ENCODE results near the gene GPC6. TPM values are rescaled to one million over a fixed set of nuclear protein-coding genes. Genes with fewer than 3 reads are reported as not detected.

GPC6 gene
- total and polyA plus RNA-seq, 5 donors from 2014 or later = not detected

DNA sequence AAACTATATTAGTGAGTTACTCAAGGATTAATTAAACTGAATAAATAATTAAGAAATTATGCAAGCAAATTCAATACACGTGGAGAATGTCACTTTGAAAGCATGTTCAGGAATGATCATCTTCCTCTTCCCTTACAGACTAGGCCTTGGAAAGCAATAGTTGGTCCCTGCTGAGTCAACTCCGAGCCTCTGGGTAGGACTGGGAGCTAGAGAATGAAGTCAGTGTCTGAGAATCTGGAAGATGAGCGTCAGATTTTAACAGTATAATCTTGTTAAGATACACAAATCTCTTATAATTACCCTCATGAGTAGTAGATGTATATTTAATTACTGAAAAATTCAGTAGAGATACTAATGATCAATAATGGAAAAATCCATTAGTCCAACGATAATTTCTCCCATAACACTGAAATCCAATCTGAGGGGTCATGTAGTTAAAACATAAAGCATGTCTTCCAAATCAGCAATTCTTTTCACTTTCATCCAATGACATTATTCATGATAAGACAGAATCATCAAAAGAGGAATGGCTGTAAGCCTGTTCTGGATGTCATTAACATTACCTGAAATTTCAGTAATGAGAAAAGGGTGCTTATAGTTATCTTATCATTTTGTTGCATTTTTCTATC, 829.9 kb downstream of the GPC6 start:
- Histone ChIP-seq H3K27me3 (ENCODE audit: control insufficient read depth, insufficient read depth, low read length) (no peaks in the 10 kb centered on the region), H3K36me3 (ENCODE audit: control insufficient read depth, insufficient read depth, low read length) (no peaks in the 10 kb centered on the region), H3K27ac (ENCODE audit: insufficient read depth, low read length, poor library complexity, severe bottlenecking) (no peak overlapping the region), H3K4me1 (ENCODE audit: control insufficient read depth, insufficient read depth, low read length, poor library complexity, severe bottlenecking) (no peaks in the 10 kb centered on the region), H3K4me3 (ENCODE audit: low read depth, low read length) (no peak overlapping the region), H3K9me3 (ENCODE audit: control insufficient read depth in 2 of 2, low read length in 2 of 2) (no peaks in the 10 kb centered on the region)
- no peak overlapping the region for H3K27ac Mint-ChIP-seq
- DNase-seq = no peak
- H3K4me3 Mint-ChIP-seq = no peak overlapping the region
- H3K27me3 Mint-ChIP-seq = no peaks in the 10 kb centered on the region
- no peaks in the 10 kb centered on the region for H3K4me1 Mint-ChIP-seq
- no peaks in the 10 kb centered on the region for H3K36me3 Mint-ChIP-seq
- no peaks in the 10 kb centered on the region for H3K9me3 Mint-ChIP-seq
- ATAC-seq (ENCODE audit: low read depth in 2 of 2) = no peak

DNA sequence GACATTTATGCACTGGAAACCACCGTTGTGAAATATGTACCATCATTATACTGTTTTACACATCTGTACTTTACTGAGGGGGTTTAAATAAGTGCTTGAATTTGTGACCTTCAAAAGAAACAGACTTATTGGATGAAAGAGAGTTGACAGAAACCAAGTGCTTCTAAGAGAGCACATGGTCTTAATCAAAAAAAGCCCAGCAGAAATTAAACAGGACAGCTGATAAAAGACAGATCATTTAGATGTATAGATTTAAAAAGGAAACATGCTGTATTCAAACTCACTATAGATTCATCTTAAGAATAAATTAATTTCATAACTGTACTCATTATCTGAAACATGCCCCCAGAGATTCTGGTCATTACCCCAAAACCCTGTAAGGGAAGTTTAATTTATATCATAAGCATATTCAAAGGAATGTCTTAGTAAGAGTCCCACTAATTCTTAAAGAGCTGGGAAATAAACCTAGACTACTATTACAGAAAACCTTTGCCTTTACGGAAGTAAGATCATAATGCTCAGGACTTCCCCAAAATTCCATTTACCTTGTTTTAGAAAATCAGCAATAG, 831.1 kb downstream of the GPC6 start:
- Histone ChIP-seq H3K36me3 (ENCODE audit: control insufficient read depth, insufficient read depth, low read length) (no peaks in the 10 kb centered on the region), H3K27ac (ENCODE audit: insufficient read depth, low read length, poor library complexity, severe bottlenecking) (no peak overlapping the region), H3K27me3 (ENCODE audit: control insufficient read depth, insufficient read depth, low read length) (no peaks in the 10 kb centered on the region), H3K9me3 (ENCODE audit: control insufficient read depth in 2 of 2, low read length in 2 of 2) (no peaks in the 10 kb centered on the region), H3K4me3 (ENCODE audit: low read depth, low read length) (no peak overlapping the region), H3K4me1 (ENCODE audit: control insufficient read depth, insufficient read depth, low read length, poor library complexity, severe bottlenecking) (no peaks in the 10 kb centered on the region)
- Mint-ChIP-seq H3K27ac (no peak overlapping the region), H3K9me3 (no peaks in the 10 kb centered on the region), H3K27me3 (no peaks in the 10 kb centered on the region), H3K4me3 (no peak overlapping the region), H3K36me3 (no peaks in the 10 kb centered on the region), H3K4me1 (no peaks in the 10 kb centered on the region)
- ATAC-seq (ENCODE audit: low read depth in 2 of 2) (no peak), DNase-seq (no peak)

DNA sequence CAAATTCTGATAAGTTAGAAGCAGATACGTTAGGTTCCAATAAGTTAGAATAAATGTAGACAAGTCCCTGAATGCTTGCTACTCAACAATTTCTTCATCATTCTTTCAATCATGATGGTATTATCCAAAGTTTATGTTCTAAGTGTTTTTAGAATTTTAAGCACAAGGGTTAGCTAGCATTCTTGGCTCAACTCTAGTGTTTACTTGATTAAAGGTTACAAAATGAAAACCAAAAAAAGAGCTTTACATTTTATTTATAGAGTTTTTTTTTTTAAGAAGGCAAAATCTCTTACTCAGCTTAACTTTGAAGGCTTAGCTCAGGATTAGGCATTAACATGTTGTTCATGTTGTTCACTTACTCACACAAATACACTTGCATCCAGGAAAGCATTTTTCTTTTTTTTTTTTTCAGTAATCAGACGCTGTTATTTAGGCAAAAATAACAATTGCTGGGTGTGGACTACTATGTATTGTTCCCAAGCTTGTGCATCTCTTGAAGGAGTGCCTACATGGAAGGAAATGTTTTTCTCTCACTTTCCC, 832.3 kb downstream of the GPC6 start:
- Histone ChIP-seq H3K4me3 (ENCODE audit: low read depth, low read length) (no peak overlapping the region), H3K9me3 (ENCODE audit: control insufficient read depth in 2 of 2, low read length in 2 of 2) (no peaks in the 10 kb centered on the region), H3K4me1 (ENCODE audit: control insufficient read depth, insufficient read depth, low read length, poor library complexity, severe bottlenecking) (no peaks in the 10 kb centered on the region), H3K27ac (ENCODE audit: insufficient read depth, low read length, poor library complexity, severe bottlenecking) (no peak overlapping the region), H3K36me3 (ENCODE audit: control insufficient read depth, insufficient read depth, low read length) (no peaks in the 10 kb centered on the region), H3K27me3 (ENCODE audit: control insufficient read depth, insufficient read depth, low read length) (no peaks in the 10 kb centered on the region)
- no peak for ATAC-seq (ENCODE audit: low read depth in 2 of 2)
- Mint-ChIP-seq H3K9me3 (no peaks in the 10 kb centered on the region), H3K4me3 (no peak overlapping the region), H3K4me1 (no peaks in the 10 kb centered on the region), H3K36me3 (no peaks in the 10 kb centered on the region), H3K27me3 (no peaks in the 10 kb centered on the region), H3K27ac (no peak overlapping the region)
- DNase-seq = no peak

DNA sequence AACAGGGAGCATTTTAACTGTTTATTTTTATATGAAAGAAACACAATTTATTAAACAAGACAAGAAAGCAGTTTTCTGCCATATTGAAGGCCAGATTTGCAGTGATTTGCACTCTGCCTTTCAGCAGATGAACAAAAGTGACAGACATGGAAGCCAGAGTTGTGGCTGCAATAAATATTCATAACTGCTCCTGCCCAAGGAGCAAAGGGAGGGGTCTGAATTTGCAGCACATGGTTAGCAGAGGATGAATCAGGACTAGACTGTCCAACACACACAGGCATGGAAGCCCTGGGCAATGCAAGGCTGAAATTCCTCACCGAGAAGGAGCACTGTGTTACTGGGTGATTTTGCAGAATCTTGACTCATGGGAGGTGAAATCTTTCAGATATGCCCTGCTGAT, 834.7 kb downstream of the GPC6 start:
- H3K4me3 Mint-ChIP-seq = no peak overlapping the region
- no peak overlapping the region for H3K27ac Mint-ChIP-seq
- no peaks in the 10 kb centered on the region for H3K4me1 Mint-ChIP-seq
- no peaks in the 10 kb centered on the region for H3K27me3 Mint-ChIP-seq
- Histone ChIP-seq H3K36me3 (ENCODE audit: control insufficient read depth, insufficient read depth, low read length) (no peaks in the 10 kb centered on the region), H3K9me3 (ENCODE audit: control insufficient read depth in 2 of 2, low read length in 2 of 2) (no peaks in the 10 kb centered on the region), H3K4me3 (ENCODE audit: low read depth, low read length) (no peak overlapping the region), H3K4me1 (ENCODE audit: control insufficient read depth, insufficient read depth, low read length, poor library complexity, severe bottlenecking) (no peaks in the 10 kb centered on the region), H3K27ac (ENCODE audit: insufficient read depth, low read length, poor library complexity, severe bottlenecking) (no peak overlapping the region), H3K27me3 (ENCODE audit: control insufficient read depth, insufficient read depth, low read length) (no peaks in the 10 kb centered on the region)
- no peaks in the 10 kb centered on the region for H3K36me3 Mint-ChIP-seq
- no peaks in the 10 kb centered on the region for H3K9me3 Mint-ChIP-seq
- no peak for ATAC-seq (ENCODE audit: low read depth in 2 of 2)
- DNase-seq = no peak

DNA sequence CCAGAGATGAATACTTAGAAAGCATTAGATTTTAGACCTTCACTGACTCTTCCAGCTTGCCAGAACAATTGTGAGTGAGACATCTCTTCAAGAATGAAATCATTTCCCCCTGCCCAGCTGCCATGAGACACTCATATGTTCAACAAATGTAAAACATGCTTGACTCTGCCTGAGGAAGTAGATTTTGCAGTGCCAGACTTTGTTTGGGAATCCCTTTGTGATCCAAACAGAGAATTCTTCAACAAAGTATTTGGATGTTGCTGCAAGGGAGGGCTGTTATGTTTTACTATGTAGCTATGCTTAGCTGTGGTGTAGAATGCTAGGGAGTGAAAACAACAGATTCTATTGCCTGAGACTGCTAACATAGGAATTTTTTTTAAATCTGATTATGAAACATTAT, 836.5 kb downstream of the GPC6 start:
- no peak overlapping the region for H3K27ac Mint-ChIP-seq

DNA sequence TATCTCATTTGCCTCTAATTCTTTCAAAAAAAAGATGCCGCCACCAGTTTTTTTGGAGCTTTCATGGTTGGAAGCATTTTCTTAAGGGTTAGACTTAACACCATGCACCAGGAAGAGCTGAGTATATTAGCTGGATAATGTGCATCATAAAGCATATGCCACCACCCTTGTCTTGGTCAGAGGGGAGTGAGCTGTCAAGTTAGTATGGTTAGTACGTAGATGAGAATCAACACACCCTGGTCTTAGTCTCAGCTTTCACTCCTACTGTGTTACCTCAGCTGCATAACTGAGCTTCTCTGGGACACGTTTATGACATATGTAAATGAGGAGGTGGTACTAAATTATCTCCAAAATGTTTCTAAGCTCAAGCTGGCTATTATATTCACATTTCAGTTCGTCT, 837.2 kb downstream of the GPC6 start:
- Mint-ChIP-seq H3K9me3 (no peaks in the 10 kb centered on the region), H3K4me3 (no peak overlapping the region), H3K36me3 (no peaks in the 10 kb centered on the region), H3K4me1 (no peaks in the 10 kb centered on the region), H3K27me3 (no peaks in the 10 kb centered on the region), H3K27ac (no peak overlapping the region)
- H3K36me3 ChIP-seq (ENCODE audit: control insufficient read depth, insufficient read depth, low read length) = no peaks in the 10 kb centered on the region
- no peak for ATAC-seq (ENCODE audit: low read depth in 2 of 2)
- H3K27ac ChIP-seq (ENCODE audit: insufficient read depth, low read length, poor library complexity, severe bottlenecking) = no peak overlapping the region
- H3K27me3 ChIP-seq (ENCODE audit: control insufficient read depth, insufficient read depth, low read length) = no peaks in the 10 kb centered on the region
- H3K4me1 ChIP-seq (ENCODE audit: control insufficient read depth, insufficient read depth, low read length, poor library complexity, severe bottlenecking) = no peaks in the 10 kb centered on the region
- no peak for DNase-seq
- no peaks in the 10 kb centered on the region for H3K9me3 ChIP-seq (ENCODE audit: control insufficient read depth in 2 of 2, low read length in 2 of 2)
- no peak overlapping the region for H3K4me3 ChIP-seq (ENCODE audit: low read depth, low read length)

More for the DNA sequence above, 836.5 kb downstream of the GPC6 start:
- no peaks in the 10 kb centered on the region for H3K27me3 ChIP-seq (ENCODE audit: control insufficient read depth, insufficient read depth, low read length)
- ATAC-seq (ENCODE audit: low read depth in 2 of 2) (no peak), DNase-seq (no peak)
- H3K27me3 Mint-ChIP-seq = no peaks in the 10 kb centered on the region
- no peaks in the 10 kb centered on the region for H3K9me3 Mint-ChIP-seq
- no peaks in the 10 kb centered on the region for H3K36me3 Mint-ChIP-seq
- no peaks in the 10 kb centered on the region for H3K4me1 Mint-ChIP-seq
- H3K4me1 ChIP-seq (ENCODE audit: control insufficient read depth, insufficient read depth, low read length, poor library complexity, severe bottlenecking) = no peaks in the 10 kb centered on the region
- no peak overlapping the region for H3K4me3 Mint-ChIP-seq
- H3K36me3 ChIP-seq (ENCODE audit: control insufficient read depth, insufficient read depth, low read length) = no peaks in the 10 kb centered on the region
- no peak overlapping the region for H3K27ac ChIP-seq (ENCODE audit: insufficient read depth, low read length, poor library complexity, severe bottlenecking)
- no peaks in the 10 kb centered on the region for H3K9me3 ChIP-seq (ENCODE audit: control insufficient read depth in 2 of 2, low read length in 2 of 2)
- H3K4me3 ChIP-seq (ENCODE audit: low read depth, low read length) = no peak overlapping the region

DNA sequence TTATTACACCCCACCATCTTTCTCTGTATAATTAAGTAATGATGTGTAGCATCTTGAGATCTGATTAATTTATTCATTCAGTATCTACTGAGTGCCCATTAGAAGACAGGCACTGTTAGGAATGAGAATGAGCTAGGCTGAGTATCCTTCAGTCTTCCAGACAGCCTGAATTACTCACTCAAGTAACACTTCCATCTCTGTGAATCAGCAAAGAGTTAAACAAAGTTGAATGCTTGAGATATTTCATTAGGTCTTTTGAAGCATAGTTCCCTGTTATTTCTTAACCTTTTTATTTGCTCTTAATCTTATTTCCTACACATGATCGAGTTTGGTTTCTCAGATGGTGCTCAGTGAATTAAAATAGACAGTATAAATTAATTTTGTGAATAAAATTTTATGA, 839.1 kb downstream of the GPC6 start:
- DNase-seq (no peak), ATAC-seq (ENCODE audit: low read depth in 2 of 2) (no peak)
- Mint-ChIP-seq H3K4me3 (no peak overlapping the region), H3K36me3 (no peaks in the 10 kb centered on the region), H3K9me3 (peaks cover 0 to 4% (median 0%) of the 10 kb centered on the region in 7 donors), H3K27ac (no peak overlapping the region), H3K27me3 (no peaks in the 10 kb centered on the region), H3K4me1 (no peaks in the 10 kb centered on the region)
- Histone ChIP-seq H3K4me3 (ENCODE audit: low read depth, low read length) (no peak overlapping the region), H3K36me3 (ENCODE audit: control insufficient read depth, insufficient read depth, low read length) (no peaks in the 10 kb centered on the region), H3K4me1 (ENCODE audit: control insufficient read depth, insufficient read depth, low read length, poor library complexity, severe bottlenecking) (no peaks in the 10 kb centered on the region), H3K9me3 (ENCODE audit: control insufficient read depth in 2 of 2, low read length in 2 of 2) (no peaks in the 10 kb centered on the region), H3K27me3 (ENCODE audit: control insufficient read depth, insufficient read depth, low read length) (no peaks in the 10 kb centered on the region), H3K27ac (ENCODE audit: insufficient read depth, low read length, poor library complexity, severe bottlenecking) (no peak overlapping the region)

Data from CD4-positive, CD25-positive, alpha-beta regulatory T cell (primary cell).